Activated CD4-positive, alpha-beta T cell treated with anti-CD3 and anti-CD28 coated beads, Interleukin-2, amount 10 ng/mL, durations not matched to agents 24 days and 14 days (primary cell): ENCODE data around the gene ZBTB47. TPM values are rescaled to one million over a fixed set of nuclear protein-coding genes. Genes with fewer than 3 reads are reported as not detected.

ENCODE experiments used
- DNase-seq: peaks from one replicate; pipeline ENCODE4 v3.0.0; 2022
- H3K27ac Mint-ChIP-seq: one replicate; pipeline ENCODE4 v1.8.0; 2022; ENCODE audit warnings: mild to moderate bottlenecking, mixed read lengths
- H3K27me3 Mint-ChIP-seq: one replicate; pipeline ENCODE4 v1.8.0; 2022; ENCODE audit warnings: mixed read lengths
- H3K36me3 Mint-ChIP-seq: one replicate; pipeline ENCODE4 v1.8.0; 2022; ENCODE audit warnings: low read depth, mild to moderate bottlenecking, mixed read lengths
- H3K4me1 Mint-ChIP-seq: one replicate; pipeline ENCODE4 v1.8.0; 2021; ENCODE audit warnings: mixed read lengths
- H3K4me3 Mint-ChIP-seq: one replicate; pipeline ENCODE4 v1.8.0; 2022; ENCODE audit warnings: mild to moderate bottlenecking, moderate library complexity, mixed read lengths
- H3K9me3 Mint-ChIP-seq: one replicate; pipeline ENCODE4 v1.8.0; 2021; ENCODE audit warnings: mixed read lengths
- intact Hi-C: fragments of 100-400 bp; cut with micrococcal nuclease; formaldehyde crosslinking; loops from one replicate; pipeline ENCODE4 v1.15.1; 2023
- total RNA-seq: library from RNA; stranded (reverse); gene quantifications from 2 replicates; pipeline ENCODE4 v1.2.3, GENCODE V29; 2022

The ZBTB47 gene
- total RNA-seq, 1 donor from 2014 or later = 1.0 TPM

GRCh38 chr3:42700366-42701288 lies 47.1 kb downstream of the ZBTB47 start:
- intact Hi-C loops = no loop called here
- no peak for DNase-seq
- no peaks in the 10 kb centered on the region for H3K27me3 Mint-ChIP-seq
- no peaks in the 10 kb centered on the region for H3K36me3 Mint-ChIP-seq
- no peaks in the 10 kb centered on the region for H3K9me3 Mint-ChIP-seq
- no peak overlapping the region for H3K4me3 Mint-ChIP-seq
- no peak overlapping the region for H3K27ac Mint-ChIP-seq
- peaks cover 3% of the 10 kb centered on the region for H3K4me1 Mint-ChIP-seq

DNA sequence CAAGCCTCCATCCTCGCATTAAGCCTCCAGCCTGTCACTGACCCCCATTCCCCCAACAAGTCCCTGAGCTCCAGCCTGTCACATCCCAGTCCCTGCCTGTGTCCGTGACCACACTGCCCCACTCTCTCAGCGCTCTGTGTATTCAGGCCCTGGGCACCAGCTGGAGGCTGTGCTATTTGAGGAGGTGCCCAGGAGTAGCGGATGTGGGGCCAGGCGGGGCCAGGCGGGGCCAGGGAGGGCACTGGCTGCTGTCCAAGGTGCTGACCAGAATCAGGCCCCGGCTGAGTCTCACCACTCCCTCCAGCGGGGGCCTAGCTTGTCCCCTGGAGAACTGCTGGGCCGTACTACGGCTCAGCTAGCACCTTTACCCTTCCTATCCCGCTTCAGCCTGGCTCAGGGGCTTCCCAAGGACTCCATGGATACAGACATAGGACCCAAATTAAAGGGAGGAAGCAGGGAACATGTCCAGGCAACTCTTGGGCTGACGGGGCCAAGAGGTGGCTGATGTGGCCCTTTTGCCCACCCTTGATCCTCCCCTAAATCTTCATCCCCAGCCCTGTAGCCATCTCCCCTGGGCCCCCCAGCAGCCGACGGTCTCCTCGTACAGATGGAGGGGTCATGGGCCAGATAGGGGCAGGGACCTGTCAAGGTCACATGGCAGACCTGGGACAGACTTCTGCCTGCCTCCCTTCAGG lies 48.0 kb downstream of the ZBTB47 start:
- Mint-ChIP-seq H3K27ac (no peak overlapping the region), H3K4me1 (peaks cover 3% of the 10 kb centered on the region), H3K9me3 (no peaks in the 10 kb centered on the region), H3K27me3 (no peaks in the 10 kb centered on the region), H3K4me3 (no peak overlapping the region), H3K36me3 (no peaks in the 10 kb centered on the region)
- intact Hi-C loops = no loop called here
- DNase-seq = peak; percentile 91

GRCh38 chr3:42702066-42702951 lies 48.8 kb downstream of the ZBTB47 start, which contains the start of gene HHATL:
HHATL (minus strand) TSS chr3:42702798; CDS start chr3:42700826, 1,972 bp downstream.
- no peak within 1 kb of the TSS for H3K4me3 Mint-ChIP-seq
- H3K4me1 Mint-ChIP-seq = peaks cover 3% of the 10 kb centered on the region
- no peak within 1 kb of the TSS for H3K27ac Mint-ChIP-seq
- intact Hi-C loops = no loop called here
- H3K36me3 Mint-ChIP-seq = no peaks in the 10 kb centered on the region
- H3K27me3 Mint-ChIP-seq = no peaks in the 10 kb centered on the region
- DNase-seq = no peak
- H3K9me3 Mint-ChIP-seq = no peaks in the 10 kb centered on the region

DNA sequence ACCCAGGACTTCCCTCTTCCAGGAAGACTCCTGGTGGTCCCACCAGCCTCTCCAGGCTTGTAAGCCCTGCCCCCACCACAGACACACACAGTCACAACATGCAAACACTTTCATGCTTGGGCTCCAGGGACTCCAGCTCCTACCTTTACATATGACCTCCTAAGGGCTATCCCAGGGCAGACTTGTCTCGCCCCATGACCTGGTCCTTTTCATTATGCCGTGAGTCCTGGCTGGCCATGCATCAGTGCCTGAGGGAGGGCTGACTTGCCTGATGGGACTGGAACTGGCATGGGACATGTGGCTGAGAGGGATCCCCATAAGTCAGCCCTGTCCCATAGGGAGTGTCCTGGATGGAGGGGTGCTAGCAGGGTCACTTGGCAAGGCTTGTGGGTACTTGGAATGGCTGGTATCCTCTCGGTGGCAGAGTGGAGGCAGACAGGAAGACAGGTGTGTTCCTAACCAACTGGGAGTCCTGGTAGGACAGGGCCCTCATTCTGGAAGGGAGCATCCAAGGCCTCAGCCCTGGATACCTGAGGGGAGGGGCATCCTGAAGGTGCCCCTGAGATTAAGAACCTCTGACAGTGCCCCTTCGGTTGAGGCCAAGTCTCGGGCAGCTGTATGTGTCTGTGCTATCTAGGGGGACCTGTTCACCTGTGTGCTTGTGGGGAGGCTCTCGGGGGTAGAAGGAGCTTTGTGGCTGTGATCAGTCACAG lies 49.6 kb downstream of the ZBTB47 start:
- H3K4me1 Mint-ChIP-seq = peaks cover 3% of the 10 kb centered on the region

DNA sequence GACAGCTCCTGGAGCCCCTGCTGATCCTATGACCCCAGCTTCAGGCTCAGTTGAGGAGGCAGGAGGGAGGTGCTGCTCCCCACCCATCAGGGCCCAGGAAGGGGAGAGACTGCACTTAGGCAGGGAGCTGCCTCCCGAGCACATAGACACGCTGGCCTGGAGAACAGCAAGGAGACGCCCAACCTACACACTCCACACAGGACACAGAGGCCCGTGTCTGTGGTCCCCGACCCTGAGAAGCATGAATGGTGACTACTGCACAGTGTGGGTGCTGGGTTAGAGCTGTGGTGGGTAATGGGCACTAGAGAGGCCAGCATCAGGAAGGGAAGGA lies 50.2 kb downstream of the ZBTB47 start:
- Mint-ChIP-seq H3K27me3 (no peaks in the 10 kb centered on the region), H3K27ac (no peak overlapping the region), H3K9me3 (no peaks in the 10 kb centered on the region), H3K4me3 (no peak overlapping the region), H3K36me3 (no peaks in the 10 kb centered on the region), H3K4me1 (peaks cover 3% of the 10 kb centered on the region)
- DNase-seq = no peak
- intact Hi-C loops = no loop called here

More for the DNA sequence above, 49.6 kb downstream of the ZBTB47 start:
- no peak for DNase-seq
- Mint-ChIP-seq H3K36me3 (no peaks in the 10 kb centered on the region), H3K27ac (no peak overlapping the region), H3K9me3 (no peaks in the 10 kb centered on the region), H3K27me3 (no peaks in the 10 kb centered on the region), H3K4me3 (no peak overlapping the region)
- intact Hi-C loops = no loop called here

- H3K4me1 Mint-ChIP-seq = peaks cover 3% of the 10 kb centered on the region
- no peaks in the 10 kb centered on the region for H3K9me3 Mint-ChIP-seq
- H3K27ac Mint-ChIP-seq = no peak overlapping the region
- no peak for DNase-seq
- H3K27me3 Mint-ChIP-seq = no peaks in the 10 kb centered on the region
- H3K4me3 Mint-ChIP-seq = no peak overlapping the region
- intact Hi-C loops = no loop called here
- H3K36me3 Mint-ChIP-seq = no peaks in the 10 kb centered on the region
Observed at GRCh38 chr3:42704136-42704841, 50.8 kb downstream of the ZBTB47 start.

DNA sequence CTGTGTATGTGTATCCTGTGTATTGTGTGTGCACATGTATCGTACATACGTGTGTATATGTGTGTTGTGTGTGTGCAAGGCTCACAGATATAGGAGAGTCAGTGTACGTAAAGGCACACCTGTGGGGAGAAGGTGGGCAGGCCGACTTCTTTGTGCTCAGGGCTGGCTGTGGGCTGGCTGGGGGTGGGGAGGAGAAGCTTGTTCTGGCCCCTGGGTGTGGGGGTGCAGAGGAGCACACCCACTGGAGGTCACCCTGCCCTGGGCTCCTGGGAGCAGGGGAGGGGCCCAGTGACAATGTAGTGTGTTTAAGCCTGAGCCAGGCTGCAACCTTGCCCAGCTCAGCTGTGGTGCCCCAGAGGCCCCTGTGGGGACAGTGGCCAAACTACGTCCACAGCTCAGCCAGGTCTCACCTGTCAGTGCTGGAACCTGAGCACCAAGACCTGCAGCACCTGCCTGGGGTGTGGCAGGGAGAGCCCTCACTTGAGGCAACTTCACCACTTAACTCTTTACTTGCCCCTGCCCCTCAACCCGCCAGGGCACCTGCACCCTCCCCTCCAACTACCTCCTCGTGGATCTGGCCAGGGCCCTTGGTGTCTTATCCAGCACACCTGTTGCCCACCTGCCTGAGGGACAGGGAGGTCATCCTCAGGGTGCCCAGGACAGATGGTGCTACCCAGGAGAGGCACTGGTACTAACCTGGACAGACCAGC lies 51.7 kb downstream of the ZBTB47 start:
- Mint-ChIP-seq H3K4me1 (peaks cover 3% of the 10 kb centered on the region), H3K27ac (no peak overlapping the region)
- intact Hi-C loops = no loop called here

GRCh38 chr3:42705962-42706585 lies 52.6 kb downstream of the ZBTB47 start:
- Mint-ChIP-seq H3K9me3 (no peaks in the 10 kb centered on the region), H3K4me3 (no peak overlapping the region), H3K36me3 (no peaks in the 10 kb centered on the region), H3K4me1 (peaks cover 3% of the 10 kb centered on the region), H3K27ac (no peak overlapping the region), H3K27me3 (no peaks in the 10 kb centered on the region)
- no peak for DNase-seq
- intact Hi-C loops = no loop called here

More for the DNA sequence above, 51.7 kb downstream of the ZBTB47 start:
- no peak overlapping the region for H3K4me3 Mint-ChIP-seq
- no peak for DNase-seq
- H3K27me3 Mint-ChIP-seq = no peaks in the 10 kb centered on the region
- no peaks in the 10 kb centered on the region for H3K9me3 Mint-ChIP-seq
- no peaks in the 10 kb centered on the region for H3K36me3 Mint-ChIP-seq

GRCh38 chr3:42706721-42707619 lies 53.5 kb downstream of the ZBTB47 start:
- Mint-ChIP-seq H3K4me3 (no peak overlapping the region), H3K27me3 (no peaks in the 10 kb centered on the region), H3K36me3 (no peaks in the 10 kb centered on the region), H3K9me3 (no peaks in the 10 kb centered on the region), H3K27ac (no peak overlapping the region), H3K4me1 (no peaks in the 10 kb centered on the region)
- intact Hi-C loops = no loop called here
- DNase-seq = no peak

DNA sequence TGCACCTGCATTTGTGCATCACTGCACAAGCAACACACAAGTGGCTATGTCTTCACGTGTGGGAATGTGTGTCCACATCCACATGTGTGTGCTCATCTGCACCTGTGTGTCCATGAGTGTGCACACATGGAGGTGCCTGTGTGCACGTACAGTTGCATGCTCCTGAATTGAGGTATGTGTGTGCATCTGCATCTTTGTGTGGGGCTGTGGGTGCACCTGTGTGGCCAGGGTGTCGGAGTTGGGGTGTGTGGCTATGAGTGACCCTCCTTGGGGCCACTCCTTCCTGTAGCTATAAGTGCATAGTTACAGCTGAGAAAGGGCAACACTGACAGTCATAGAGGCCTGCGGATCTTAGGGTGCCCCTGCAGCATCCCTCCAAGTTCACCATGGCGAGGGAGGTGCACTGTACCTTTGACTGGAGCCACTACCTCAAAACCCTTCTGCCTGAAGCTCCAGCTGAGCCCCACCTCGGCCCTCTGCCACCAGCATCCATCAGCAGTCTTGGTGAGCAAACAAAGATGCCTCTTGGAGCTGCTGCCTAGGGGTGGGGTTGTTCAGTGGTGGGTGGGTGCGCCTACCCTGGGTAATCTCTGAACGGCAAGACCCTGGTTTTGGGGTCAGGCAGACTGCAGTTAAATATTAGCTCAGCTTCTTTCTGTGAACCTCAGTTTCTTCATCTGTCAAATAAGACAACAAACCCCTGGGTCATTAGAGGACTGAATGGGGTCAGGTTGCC lies 54.3 kb downstream of the ZBTB47 start:
- H3K4me1 Mint-ChIP-seq = no peaks in the 10 kb centered on the region
- H3K9me3 Mint-ChIP-seq = no peaks in the 10 kb centered on the region
- intact Hi-C loops = no loop called here
- H3K27me3 Mint-ChIP-seq = no peaks in the 10 kb centered on the region
- no peak for DNase-seq
- H3K4me3 Mint-ChIP-seq = no peak overlapping the region
- no peaks in the 10 kb centered on the region for H3K36me3 Mint-ChIP-seq
- no peak overlapping the region for H3K27ac Mint-ChIP-seq

- no peak for DNase-seq
- no peaks in the 10 kb centered on the region for H3K9me3 Mint-ChIP-seq
- H3K4me3 Mint-ChIP-seq = no peak overlapping the region
- H3K36me3 Mint-ChIP-seq = no peaks in the 10 kb centered on the region
- no peak overlapping the region for H3K27ac Mint-ChIP-seq
- no peaks in the 10 kb centered on the region for H3K27me3 Mint-ChIP-seq
- no peaks in the 10 kb centered on the region for H3K4me1 Mint-ChIP-seq
- intact Hi-C loops = no loop called here
Observed at GRCh38 chr3:42708611-42709151, 55.2 kb downstream of the ZBTB47 start.
